Measurements from ENCODE around the gene KANSL1.

DNA sequence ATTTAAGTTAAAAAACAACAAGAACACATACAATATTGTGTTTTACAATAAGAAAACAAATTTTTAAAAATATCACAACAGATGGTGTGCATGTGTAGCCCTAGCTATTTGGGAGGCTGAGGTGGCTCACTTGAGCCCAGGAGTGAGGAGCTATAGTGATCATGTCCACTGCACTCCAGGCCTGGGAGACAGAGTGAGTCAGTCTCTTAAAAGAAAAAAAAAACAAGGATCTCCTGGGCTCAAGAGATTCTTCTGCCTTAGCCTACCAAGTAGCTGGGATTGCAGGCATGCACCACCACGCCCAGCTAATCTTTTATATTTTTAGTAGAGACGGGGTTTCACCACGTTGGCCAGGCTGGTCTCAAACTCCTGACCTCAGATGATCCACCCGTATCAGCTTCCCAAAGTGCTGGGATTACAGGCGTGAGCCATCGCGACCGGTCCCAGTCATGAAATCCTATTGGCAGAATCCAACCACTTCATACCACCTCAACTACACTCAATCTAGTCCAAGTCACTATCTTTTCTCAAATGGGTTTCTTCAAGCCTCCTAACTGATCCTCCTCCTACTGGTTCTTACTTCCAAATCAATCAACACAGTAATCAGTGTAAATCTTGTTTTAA lies 139.2 kb downstream of the KANSL1 start:
- TF ChIP-seq, protein P1, sequence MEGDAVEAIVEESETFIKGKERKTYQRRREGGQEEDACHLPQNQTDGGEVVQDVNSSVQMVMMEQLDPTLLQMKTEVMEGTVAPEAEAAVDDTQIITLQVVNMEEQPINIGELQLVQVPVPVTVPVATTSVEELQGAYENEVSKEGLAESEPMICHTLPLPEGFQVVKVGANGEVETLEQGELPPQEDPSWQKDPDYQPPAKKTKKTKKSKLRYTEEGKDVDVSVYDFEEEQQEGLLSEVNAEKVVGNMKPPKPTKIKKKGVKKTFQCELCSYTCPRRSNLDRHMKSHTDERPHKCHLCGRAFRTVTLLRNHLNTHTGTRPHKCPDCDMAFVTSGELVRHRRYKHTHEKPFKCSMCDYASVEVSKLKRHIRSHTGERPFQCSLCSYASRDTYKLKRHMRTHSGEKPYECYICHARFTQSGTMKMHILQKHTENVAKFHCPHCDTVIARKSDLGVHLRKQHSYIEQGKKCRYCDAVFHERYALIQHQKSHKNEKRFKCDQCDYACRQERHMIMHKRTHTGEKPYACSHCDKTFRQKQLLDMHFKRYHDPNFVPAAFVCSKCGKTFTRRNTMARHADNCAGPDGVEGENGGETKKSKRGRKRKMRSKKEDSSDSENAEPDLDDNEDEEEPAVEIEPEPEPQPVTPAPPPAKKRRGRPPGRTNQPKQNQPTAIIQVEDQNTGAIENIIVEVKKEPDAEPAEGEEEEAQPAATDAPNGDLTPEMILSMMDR (IDR thresholded peaks at IDR 0.05), result no peak
- TF ChIP-seq, protein P2, sequence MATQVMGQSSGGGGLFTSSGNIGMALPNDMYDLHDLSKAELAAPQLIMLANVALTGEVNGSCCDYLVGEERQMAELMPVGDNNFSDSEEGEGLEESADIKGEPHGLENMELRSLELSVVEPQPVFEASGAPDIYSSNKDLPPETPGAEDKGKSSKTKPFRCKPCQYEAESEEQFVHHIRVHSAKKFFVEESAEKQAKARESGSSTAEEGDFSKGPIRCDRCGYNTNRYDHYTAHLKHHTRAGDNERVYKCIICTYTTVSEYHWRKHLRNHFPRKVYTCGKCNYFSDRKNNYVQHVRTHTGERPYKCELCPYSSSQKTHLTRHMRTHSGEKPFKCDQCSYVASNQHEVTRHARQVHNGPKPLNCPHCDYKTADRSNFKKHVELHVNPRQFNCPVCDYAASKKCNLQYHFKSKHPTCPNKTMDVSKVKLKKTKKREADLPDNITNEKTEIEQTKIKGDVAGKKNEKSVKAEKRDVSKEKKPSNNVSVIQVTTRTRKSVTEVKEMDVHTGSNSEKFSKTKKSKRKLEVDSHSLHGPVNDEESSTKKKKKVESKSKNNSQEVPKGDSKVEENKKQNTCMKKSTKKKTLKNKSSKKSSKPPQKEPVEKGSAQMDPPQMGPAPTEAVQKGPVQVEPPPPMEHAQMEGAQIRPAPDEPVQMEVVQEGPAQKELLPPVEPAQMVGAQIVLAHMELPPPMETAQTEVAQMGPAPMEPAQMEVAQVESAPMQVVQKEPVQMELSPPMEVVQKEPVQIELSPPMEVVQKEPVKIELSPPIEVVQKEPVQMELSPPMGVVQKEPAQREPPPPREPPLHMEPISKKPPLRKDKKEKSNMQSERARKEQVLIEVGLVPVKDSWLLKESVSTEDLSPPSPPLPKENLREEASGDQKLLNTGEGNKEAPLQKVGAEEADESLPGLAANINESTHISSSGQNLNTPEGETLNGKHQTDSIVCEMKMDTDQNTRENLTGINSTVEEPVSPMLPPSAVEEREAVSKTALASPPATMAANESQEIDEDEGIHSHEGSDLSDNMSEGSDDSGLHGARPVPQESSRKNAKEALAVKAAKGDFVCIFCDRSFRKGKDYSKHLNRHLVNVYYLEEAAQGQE (IDR thresholded peaks at IDR 0.05; ENCODE audit: insufficient read depth in 1 of 2, low read depth in 2 of 2, low read length in 1 of 2), result no peak
- TF ChIP-seq TCF7L2 (IDR thresholded peaks at IDR 0.05; ENCODE audit: low read depth, low read length) (no peak), POLR2AphosphoS5 (IDR thresholded peaks at IDR 0.05; ENCODE audit: low read depth, low read length) (no peak), SIN3A (IDR thresholded peaks at IDR 0.05; ENCODE audit: borderline replicate concordance, insufficient read depth, low read depth, low read length) (no peak)
